HG02798 (cell line): ENCODE measurements around the gene SLIT1.

ENCODE experiments used
- ATAC-seq: cut with Tn5 transposase; IDR thresholded peaks from one replicate; pipeline ENCODE4 v1.9.1; 2021; ENCODE audit warnings: mild to moderate bottlenecking; ENCODE audit not compliant: unreplicated experiment, poor library complexity

SLIT1 gene

GRCh38 chr10:97120370-97120769, 65.4 kb downstream of the SLIT1 start:
- ATAC-seq = no peak

- no peak for ATAC-seq
Measured at GRCh38 chr10:97119058-97119745, 66.6 kb downstream of the SLIT1 start.

- ATAC-seq = no peak
Measured at GRCh38 chr10:97117372-97117771, 68.4 kb downstream of the SLIT1 start.

GRCh38 chr10:97116462-97117162, 69.1 kb downstream of the SLIT1 start:
- ATAC-seq = no peak

- ATAC-seq = no peak
Measured at GRCh38 chr10:97115846-97116245, 69.9 kb downstream of the SLIT1 start.

- no peak for ATAC-seq
Measured at GRCh38 chr10:97111615-97112014, 74.1 kb downstream of the SLIT1 start.

GRCh38 chr10:97109547-97109946, 76.2 kb downstream of the SLIT1 start:
- no peak for ATAC-seq

- no peak for ATAC-seq
Measured at GRCh38 chr10:97107551-97107950, 78.2 kb downstream of the SLIT1 start.

- ATAC-seq = no peak
Measured at GRCh38 chr10:97106207-97106606, 79.6 kb downstream of the SLIT1 start.

- ATAC-seq = no peak
Measured at GRCh38 chr10:97105303-97105702, 80.5 kb downstream of the SLIT1 start.

GRCh38 chr10:97103316-97104080, 82.3 kb downstream of the SLIT1 start:
- ATAC-seq = no peak

GRCh38 chr10:97102441-97102840, 83.3 kb downstream of the SLIT1 start:
- ATAC-seq = no peak

- no peak for ATAC-seq
Measured at GRCh38 chr10:97101166-97101940, 84.4 kb downstream of the SLIT1 start.

GRCh38 chr10:97100657-97101056, 85.1 kb downstream of the SLIT1 start:
- ATAC-seq = no peak

GRCh38 chr10:97099868-97100267, 85.9 kb downstream of the SLIT1 start:
- ATAC-seq = no peak

GRCh38 chr10:97099089-97099488, 86.7 kb downstream of the SLIT1 start:
- ATAC-seq = no peak

- no peak for ATAC-seq
Measured at GRCh38 chr10:97097084-97097433, 88.7 kb downstream of the SLIT1 start.

GRCh38 chr10:97096261-97097083, 89.3 kb downstream of the SLIT1 start:
- ATAC-seq = no peak

- ATAC-seq = no peak
Measured at GRCh38 chr10:97095701-97096260, 90.0 kb downstream of the SLIT1 start.
